ENCODE results near the gene SPATA9. TPM values are rescaled to one million over a fixed set of nuclear protein-coding genes. Genes with fewer than 3 reads are reported as not detected.

SPATA9 gene
- total RNA-seq, 1 experiment from 2014 or later = not detected

- H3K4me1 ChIP-seq (ENCODE audit: insufficient read depth, low read length) = no peaks in the 10 kb centered on the region
- DNase-seq = peak; percentile 43
- Mint-ChIP-seq H3K27ac (no peak overlapping the region), H3K27me3 (ENCODE audit: low read depth) (peaks cover 10% of the 10 kb centered on the region), H3K4me3 (no peak overlapping the region), H3K4me1 (peaks cover 0 to 6% of the 10 kb centered on the region in 2 experiments; a peak in 1 of 4 replicates), H3K36me3 (ENCODE audit: insufficient read depth in 1 of 3, low read depth in 3 of 3) (peaks cover 16 to 30% (median 20%) of the 10 kb centered on the region in 3 experiments), H3K9me3 (peaks cover 26 to 28% of the 10 kb centered on the region in 2 experiments)
- no peaks in the 10 kb centered on the region for H3K27me3 ChIP-seq (ENCODE audit: insufficient read depth, low read length)
- H2AK5ac ChIP-seq (ENCODE audit: insufficient read length, low read length) = no peak overlapping the region
- no peaks in the 10 kb centered on the region for H3K79me1 ChIP-seq (ENCODE audit: insufficient read depth, low read depth, low read length, poor library complexity, severe bottlenecking)
- no peak overlapping the region for H4K5ac ChIP-seq (ENCODE audit: insufficient read length, low read depth, low read length)
- no peak overlapping the region for H2BK5ac ChIP-seq (ENCODE audit: insufficient read length, low read length)
- no peak overlapping the region for H2AFZ ChIP-seq (ENCODE audit: low read length)
- H3K27ac ChIP-seq (ENCODE audit: insufficient read length, low read depth, low read length) = no peak overlapping the region
- no peak overlapping the region for H3K4ac ChIP-seq (ENCODE audit: low read depth, low read length)
- H3K18ac ChIP-seq (ENCODE audit: insufficient read length, low read depth, low read length) = no peak overlapping the region
- no peak overlapping the region for H3K23ac ChIP-seq (ENCODE audit: insufficient read length, low read depth, low read length)
- H4K8ac ChIP-seq (replicated peaks; ENCODE audit: insufficient read length, low read depth, low read length) = no peak overlapping the region
- H4K20me1 ChIP-seq (ENCODE audit: control insufficient read depth, insufficient read depth, insufficient read length) = no peaks in the 10 kb centered on the region
- H2BK15ac ChIP-seq (ENCODE audit: low read depth, low read length) = no peak overlapping the region
- H3K56ac ChIP-seq (ENCODE audit: insufficient read length, low read depth, low read length) = no peak overlapping the region
- no peak for TF ChIP-seq CTCF (conservative IDR thresholded peaks at IDR 0.05)
- H3K9me3 ChIP-seq (ENCODE audit: control insufficient read depth, low read depth, low read length) = peaks cover 20% of the 10 kb centered on the region
- no peak overlapping the region for H4K91ac ChIP-seq (ENCODE audit: insufficient read length, low read depth, low read length)
- no peak overlapping the region for H3T11ph ChIP-seq (ENCODE audit: low read length)
- no peak overlapping the region for H2BK120ac ChIP-seq (ENCODE audit: low read depth, low read length, poor library complexity, severe bottlenecking)
- H3K79me2 ChIP-seq (ENCODE audit: insufficient read depth, low read length) = no peaks in the 10 kb centered on the region
- H3K9ac ChIP-seq (ENCODE audit: extremely low read depth, insufficient read length, low read length) = no peak overlapping the region
- no CpG with 5 or more reads among the region's 1 CpG for WGBS (ENCODE audit: extremely low coverage, insufficient read length, low lambda C conversion rate)
- H2BK20ac ChIP-seq (ENCODE audit: low read depth, low read length, poor library complexity, severe bottlenecking) = no peak overlapping the region
- no peak overlapping the region for H3K14ac ChIP-seq (ENCODE audit: insufficient read depth, low read length)
- H3K23me2 ChIP-seq (ENCODE audit: insufficient read length, low read depth, low read length, poor library complexity, severe bottlenecking) = no peaks in the 10 kb centered on the region
- H2BK12ac ChIP-seq (ENCODE audit: insufficient read length, low read depth, low read length) = no peak overlapping the region
- H3K4me2 ChIP-seq (ENCODE audit: insufficient read depth, insufficient read length, low read length) = no peak overlapping the region
Observed at GRCh38 chr5:95628933-95629332, 53.9 kb downstream of the SPATA9 start.

Data from H9 (cell line).